HG02588 (cell line): Measurements from ENCODE around the gene PARD3B.
"Not testable (repeated sequence)": the region's sequence is repeated elsewhere in the genome, so short reads cannot be mapped to it uniquely, and the experiment has no call there.

Source experiments
- ATAC-seq: cut with Tn5 transposase; IDR thresholded peaks from one replicate; pipeline ENCODE4 v1.9.1; 2021; ENCODE audit warnings: mild to moderate bottlenecking, moderate library complexity; ENCODE audit not compliant: unreplicated experiment

The PARD3B gene

DNA sequence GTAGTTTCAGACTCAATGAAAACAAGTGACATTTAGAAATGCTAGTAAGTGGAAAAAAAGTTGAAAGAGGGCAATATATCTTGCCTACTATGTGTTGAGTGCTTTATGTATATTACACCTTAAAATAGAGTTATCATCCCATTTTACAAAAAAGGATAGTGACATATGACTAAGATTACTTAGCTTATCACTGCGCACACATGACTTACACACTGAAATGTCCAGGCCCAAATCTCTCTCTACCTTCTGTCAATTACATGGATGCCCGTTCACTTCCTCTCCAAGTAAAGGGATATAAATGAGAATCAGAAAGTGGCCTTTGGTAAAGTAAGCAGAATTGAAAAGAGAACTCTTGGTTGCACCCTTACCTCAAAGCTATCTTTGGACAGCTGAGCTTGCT lies 3.6 kb upstream of the PARD3B start:
- no peak for ATAC-seq

- ATAC-seq, result no peak
Measured at GRCh38 chr2:204542982-204543608, 2.2 kb upstream of the PARD3B start.

DNA sequence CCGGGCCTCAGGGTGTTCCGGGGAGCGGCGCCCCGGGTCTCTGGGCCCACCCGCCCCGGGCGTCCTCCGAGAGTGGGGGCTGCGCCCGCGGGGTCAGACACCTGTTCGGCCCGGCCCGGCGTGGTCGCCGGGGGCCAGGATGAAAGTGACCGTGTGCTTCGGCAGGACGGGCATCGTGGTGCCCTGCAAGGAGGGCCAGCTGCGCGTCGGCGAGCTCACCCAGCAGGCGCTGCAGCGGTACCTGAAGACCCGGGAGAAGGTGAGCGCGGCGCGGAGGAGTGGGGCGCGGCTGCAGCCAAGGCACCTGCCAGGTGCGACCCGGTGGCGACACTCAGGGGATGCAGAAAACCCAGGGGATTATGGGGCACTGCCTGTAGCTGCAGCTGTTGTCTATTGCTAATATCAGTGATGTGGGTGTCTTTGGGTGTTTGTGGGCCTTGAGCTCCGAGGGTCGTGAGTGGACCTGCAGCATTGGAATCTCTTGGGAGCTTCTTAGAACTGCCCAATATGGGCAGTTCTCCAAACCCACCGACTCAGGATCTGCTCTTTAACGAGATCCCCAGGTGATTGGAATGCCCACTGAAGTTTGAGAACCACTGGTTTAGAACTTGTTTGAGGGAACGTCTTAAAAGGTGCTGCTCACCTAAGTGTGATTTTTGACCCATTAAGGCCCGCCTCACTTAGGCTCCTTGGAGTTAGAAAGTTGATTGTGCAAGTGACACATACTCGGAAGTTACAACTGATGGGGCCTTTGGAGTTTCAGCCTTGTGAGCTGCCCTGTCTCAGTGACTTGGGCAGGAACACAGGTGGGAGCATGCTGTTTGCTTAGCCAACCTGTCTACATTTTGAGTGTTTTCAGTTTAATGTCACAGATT lies 823 bp downstream of the PARD3B start:
- no peak for ATAC-seq

DNA sequence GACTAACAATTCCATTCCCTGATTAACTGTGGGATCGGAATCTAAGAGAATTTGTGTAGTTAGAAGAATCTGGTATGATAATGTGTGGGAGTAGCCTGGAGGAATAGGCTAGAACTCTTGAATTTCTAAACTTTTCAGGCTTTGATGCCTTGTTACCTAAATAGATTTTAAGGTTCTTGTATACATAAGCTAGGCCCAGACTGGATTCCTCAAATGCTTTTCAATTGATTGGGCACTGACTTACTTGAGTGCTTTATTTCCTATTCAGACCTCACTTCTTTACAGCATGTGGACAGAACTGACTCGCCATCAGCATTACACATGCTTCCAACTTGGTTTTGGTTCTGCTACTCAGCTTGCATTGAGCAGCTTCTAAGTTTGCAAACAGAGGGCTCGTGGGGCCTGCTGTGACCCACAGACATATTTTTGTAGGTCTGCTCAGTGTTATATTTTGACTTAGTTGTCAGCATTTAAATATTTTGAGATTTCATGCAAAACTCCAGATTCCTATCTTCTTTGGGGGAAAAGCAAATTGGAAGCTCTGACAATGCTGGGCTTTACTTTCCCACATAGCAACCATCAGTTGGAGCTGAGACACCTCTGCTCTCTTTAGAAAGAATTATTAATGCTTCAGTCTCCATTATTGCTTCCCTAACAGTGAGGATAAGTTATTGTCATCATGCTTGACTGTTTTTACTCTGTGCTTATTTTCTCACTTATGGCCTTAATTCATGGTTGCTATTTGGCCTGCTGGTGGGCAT lies 5.7 kb downstream of the PARD3B start:
- ATAC-seq, result no peak

DNA sequence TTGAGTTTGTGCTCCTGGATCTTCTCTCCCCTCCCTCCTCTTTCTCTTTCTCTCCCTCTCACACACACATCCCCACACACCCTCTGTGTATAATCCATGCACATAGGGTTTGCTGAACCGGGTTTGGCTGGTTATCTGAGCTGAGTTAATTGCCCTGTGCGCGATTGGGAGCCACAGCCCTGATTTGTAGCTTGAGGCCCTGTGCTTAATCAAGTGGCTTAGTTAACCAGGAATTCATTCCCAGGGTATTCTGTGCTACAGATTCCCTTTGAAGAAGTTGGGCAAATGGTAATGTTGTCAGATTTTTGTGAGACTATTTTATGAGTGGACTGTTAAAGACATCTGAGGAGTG lies 6.2 kb downstream of the PARD3B start:
- ATAC-seq, result no peak

- no peak for ATAC-seq
Measured at GRCh38 chr2:204557604-204558003, 12.3 kb downstream of the PARD3B start.

- ATAC-seq, result not testable (repeated sequence)
Measured at GRCh38 chr2:204559358-204559757, 14.1 kb downstream of the PARD3B start.

GRCh38 chr2:204560902-204561301 lies 15.6 kb downstream of the PARD3B start:
- no peak for ATAC-seq

DNA sequence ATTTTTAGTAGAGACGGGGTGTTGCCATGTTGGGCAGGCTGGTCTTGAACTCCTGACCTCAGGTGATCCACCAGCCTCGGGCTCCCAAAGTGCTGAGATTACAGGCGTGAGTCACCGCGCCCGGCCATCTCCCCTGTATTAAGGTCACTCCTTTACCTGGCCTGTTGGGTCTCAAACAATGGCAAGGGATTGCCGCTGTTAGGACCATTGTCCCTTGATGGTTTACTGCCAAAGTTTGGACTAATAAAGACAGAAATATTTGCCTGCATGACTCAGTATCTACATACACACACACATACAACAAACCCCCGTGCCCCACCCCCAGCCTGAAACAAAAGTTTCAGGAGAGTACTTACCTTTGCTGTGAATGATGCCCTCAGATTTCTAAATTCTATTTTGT lies 16.5 kb downstream of the PARD3B start:
- ATAC-seq, result no peak

- ATAC-seq, result no peak
Measured at GRCh38 chr2:204566439-204566838, 21.2 kb downstream of the PARD3B start.

- no peak for ATAC-seq
Measured at GRCh38 chr2:204570421-204570820, 25.1 kb downstream of the PARD3B start.

DNA sequence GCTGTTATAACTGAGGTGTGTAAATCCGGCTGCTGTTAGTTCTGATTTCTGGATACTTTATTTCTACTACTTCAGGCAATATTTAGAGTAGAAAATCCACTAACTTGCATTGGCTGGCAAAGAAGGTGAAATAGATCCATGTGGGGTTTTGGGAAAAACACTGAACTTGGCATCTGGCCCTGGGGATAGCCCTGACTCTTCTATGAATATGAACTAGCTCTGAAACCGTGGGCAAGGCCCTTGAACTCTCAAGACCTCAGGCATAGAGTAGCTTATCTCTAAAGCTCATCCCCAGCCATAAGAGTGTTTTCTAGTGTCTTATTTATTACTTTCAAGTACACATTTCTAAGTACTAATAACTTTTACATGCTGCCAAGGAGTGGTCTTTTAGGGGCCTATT lies 25.8 kb downstream of the PARD3B start:
- no peak for ATAC-seq

GRCh38 chr2:204571911-204572310 lies 26.6 kb downstream of the PARD3B start:
- ATAC-seq, result no peak

GRCh38 chr2:204573221-204573620 lies 27.9 kb downstream of the PARD3B start:
- no peak for ATAC-seq

DNA sequence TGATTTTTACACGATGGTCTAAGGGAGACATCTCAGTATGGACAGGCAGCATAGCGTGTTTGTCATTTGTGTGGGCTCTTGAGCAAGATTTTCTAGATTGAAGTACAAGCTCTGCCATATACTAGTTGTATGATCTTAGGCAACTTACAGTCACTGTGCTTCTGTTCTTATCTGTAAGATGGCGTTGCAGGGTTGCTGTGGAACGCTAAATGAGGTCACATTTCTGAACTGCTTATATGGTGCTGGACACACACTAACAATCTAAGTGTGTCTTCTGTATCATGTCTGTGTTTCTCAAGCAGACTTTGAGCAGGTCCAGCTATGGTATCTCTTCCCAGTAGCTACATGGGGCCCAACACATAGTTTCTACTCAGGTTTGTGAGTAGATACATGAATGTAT lies 29.2 kb downstream of the PARD3B start:
- no peak for ATAC-seq

DNA sequence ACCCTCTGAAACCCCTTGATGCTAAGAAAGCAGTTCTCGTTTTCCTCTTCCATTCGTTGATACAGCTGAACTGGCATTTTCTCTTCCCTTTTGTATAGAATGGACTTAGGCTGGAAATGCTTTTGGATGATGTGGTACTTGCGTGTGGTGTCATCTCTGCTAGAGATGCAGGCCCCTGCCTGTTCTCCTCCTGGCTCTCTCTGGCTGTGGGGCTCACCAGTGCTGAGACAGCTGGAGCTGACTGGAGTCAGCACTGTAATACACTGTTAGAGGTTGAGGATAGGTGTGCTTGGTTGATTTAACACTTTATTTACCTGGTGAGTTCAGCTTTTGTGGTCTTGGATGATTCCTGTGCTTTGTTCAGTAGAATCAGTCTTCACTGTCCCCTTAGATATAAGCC lies 30.2 kb downstream of the PARD3B start:
- ATAC-seq, result no peak

- no peak for ATAC-seq
Measured at GRCh38 chr2:204576362-204576979, 31.2 kb downstream of the PARD3B start.

DNA sequence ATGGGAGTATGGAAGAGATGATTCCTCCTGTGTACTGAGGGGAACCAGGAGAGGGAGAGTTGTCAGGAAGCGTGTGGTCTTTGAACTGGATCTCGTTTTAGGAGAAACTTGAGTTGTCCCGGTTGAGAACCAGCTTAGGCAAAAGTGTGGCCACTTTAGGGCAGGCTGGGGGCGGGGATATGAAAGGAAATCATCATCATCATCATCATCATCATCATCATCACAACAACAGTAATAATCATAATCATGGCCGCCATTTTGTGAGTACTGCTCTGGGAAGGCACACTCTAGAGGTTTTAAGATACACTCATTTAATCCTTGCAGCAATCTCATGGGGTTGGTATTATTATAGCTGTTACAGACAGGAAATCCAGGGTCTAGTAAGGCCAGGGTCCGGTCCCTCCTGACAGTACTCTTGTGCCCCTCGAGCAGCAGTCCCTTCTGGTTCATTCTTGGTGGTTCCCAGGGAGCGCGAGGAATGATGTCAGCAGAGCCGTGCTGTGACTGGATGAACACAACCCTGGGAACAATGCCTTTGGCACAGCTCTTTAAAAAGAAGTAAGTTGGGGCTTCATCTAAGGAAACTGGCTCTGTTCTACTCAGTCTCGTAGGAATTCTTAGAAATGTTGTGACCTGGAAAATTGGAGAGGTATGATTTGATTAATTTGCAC lies 33.8 kb downstream of the PARD3B start:
- no peak for ATAC-seq

GRCh38 chr2:204581946-204582345 lies 36.7 kb downstream of the PARD3B start:
- no peak for ATAC-seq

- no peak for ATAC-seq
Measured at GRCh38 chr2:204583773-204584172, 38.5 kb downstream of the PARD3B start.

DNA sequence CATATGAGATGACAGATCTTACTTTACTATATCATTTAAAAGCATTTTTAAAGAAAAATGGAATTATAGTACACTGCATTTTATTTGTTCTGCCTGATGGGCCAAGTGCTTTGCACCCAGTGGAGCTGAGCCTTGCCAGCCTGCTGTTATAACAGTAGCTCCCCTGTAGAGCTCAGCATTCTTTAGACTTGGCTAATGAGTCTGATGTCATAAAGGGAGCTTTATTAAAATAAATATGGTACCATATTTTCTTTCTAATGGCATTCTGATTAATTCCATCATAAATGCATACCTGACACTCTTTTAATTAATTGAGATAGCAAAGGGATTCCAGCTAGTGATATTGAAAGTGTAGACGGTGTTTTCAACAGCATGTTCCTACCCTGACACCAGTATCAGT lies 40.7 kb downstream of the PARD3B start:
- no peak for ATAC-seq
